IMR-90 (cell line): ENCODE results near the gene CSNK2A3. TPM values are rescaled to one million over a fixed set of nuclear protein-coding genes. Genes with fewer than 3 reads are reported as not detected.

Experiments
- ATAC-seq: fragments of 200-7000 bp; cut with Tn5 transposase; 2 replicates; pipeline ENCODE4 v1.9.1; 2020; ENCODE audit warnings: low read depth, mild to moderate bottlenecking, moderate library complexity
- BruUV-seq: library from RNA; stranded (reverse); fragments of 400-500 nt; replicated peaks from 2 replicates; lab custom pipeline; 2021; lab: Mats Ljungman, UMichigan
- CTCF ChIA-PET: fragments of 300-600 bp; formaldehyde crosslinking; extraction: SDS; loops from one replicate; lab custom pipeline; 2021; ENCODE audit warnings: antibody characterized with exemption; lab: Yijun Ruan, JAX
- POLR2A ChIA-PET: fragments of 300-600 bp; sonication (Branson Sonifier 250); formaldehyde crosslinking; loops from one replicate; lab custom pipeline; 2022; ENCODE audit warnings: antibody characterized with exemption; ENCODE audit not compliant: unreplicated experiment; lab: Charles Lee
- DNase-seq: peaks from one replicate; pipeline ENCODE4 v3.0.0; 2013
- H2AFZ ChIP-seq: replicated peaks from 2 replicates; pipeline ENCODE3; 2013; ENCODE audit warnings: low read length, mild to moderate bottlenecking; ENCODE audit not compliant: poor library complexity
- H2AK5ac ChIP-seq: 2 replicates; pipeline ENCODE4 v1.6.1; 2013; ENCODE audit warnings: low read depth, low read length, inconsistent platforms
- H2AK9ac ChIP-seq: replicated peaks from 2 replicates; pipeline ENCODE3; 2013; ENCODE audit warnings: mild to moderate bottlenecking, low read depth, low read length, moderate library complexity; ENCODE audit not compliant: poor library complexity
- H2BK120ac ChIP-seq: 2 replicates; pipeline ENCODE4 v1.6.1; 2013; ENCODE audit warnings: low read depth, low read length, inconsistent platforms
- H2BK15ac ChIP-seq: 3 replicates; pipeline ENCODE4 v1.6.1; 2013; ENCODE audit warnings: low read depth, low read length, inconsistent platforms
- H2BK20ac ChIP-seq: 2 replicates; pipeline ENCODE4 v1.6.1; 2013; ENCODE audit warnings: low read depth, mild to moderate bottlenecking, inconsistent platforms, low read length, moderate library complexity
- H2BK5ac ChIP-seq: 2 replicates; pipeline ENCODE4 v1.6.1; 2013; ENCODE audit warnings: mild to moderate bottlenecking, low read depth, low read length, inconsistent platforms; ENCODE audit not compliant: poor library complexity, severe bottlenecking
- H3K14ac ChIP-seq: replicated peaks from 2 replicates; pipeline ENCODE4 v1.6.1; 2013; ENCODE audit warnings: low read depth, low read length, inconsistent platforms
- H3K18ac ChIP-seq: 2 replicates; pipeline ENCODE4 v1.6.1; 2013; ENCODE audit warnings: low read depth, low read length, control low read depth
- H3K23ac ChIP-seq: 2 replicates; pipeline ENCODE4 v1.6.1; 2013; ENCODE audit warnings: low read depth, low read length, inconsistent platforms
- H3K27ac ChIP-seq: 2 replicates; pipeline ENCODE4 v1.5.1; 2013; ENCODE audit warnings: mild to moderate bottlenecking, control low read depth, low read length; ENCODE audit not compliant: insufficient read depth
- H3K27me3 ChIP-seq: 2 replicates; pipeline ENCODE4 v1.6.1; 2013; ENCODE audit warnings: low read length; ENCODE audit not compliant: control insufficient read depth, insufficient read depth
- H3K36me3 ChIP-seq: 2 replicates; pipeline ENCODE4 v1.6.1; 2013; ENCODE audit warnings: low read length, mixed read lengths; ENCODE audit not compliant: control insufficient read depth, insufficient read depth
- H3K4ac ChIP-seq: 2 replicates; pipeline ENCODE4 v1.6.1; 2013; ENCODE audit warnings: low read depth, low read length, inconsistent platforms
- H3K4me1 ChIP-seq: 2 replicates; pipeline ENCODE4 v1.6.1; 2013; ENCODE audit warnings: low read length, mixed read lengths; ENCODE audit not compliant: control insufficient read depth, insufficient read depth
- H3K4me2 ChIP-seq: 2 replicates; pipeline ENCODE4 v1.6.1; 2013; ENCODE audit warnings: low read depth, mild to moderate bottlenecking, control low read depth, low read length, moderate library complexity
- H3K4me3 ChIP-seq: 2 replicates; pipeline ENCODE4 v1.5.1; 2013; ENCODE audit warnings: low read depth, mild to moderate bottlenecking, control low read depth, low read length, moderate library complexity; ENCODE audit not compliant: insufficient read depth
- H3K56ac ChIP-seq: 2 replicates; pipeline ENCODE4 v1.6.1; 2013; ENCODE audit warnings: low read length, inconsistent platforms; ENCODE audit not compliant: insufficient read depth; ENCODE audit errors: extremely low read depth
- H3K79me1 ChIP-seq, 2 experiments: 2 replicates each; pipeline ENCODE4 v1.6.1; 2013; ENCODE audit warnings: low read length in 2 of 2, inconsistent platforms in 1 of 2, low read depth in 1 of 2
- H3K9ac ChIP-seq: 2 replicates; pipeline ENCODE4 v1.6.1; 2013; ENCODE audit warnings: low read depth, low read length, control low read depth
- H3K9me1 ChIP-seq: 2 replicates; pipeline ENCODE4 v1.6.1; 2013; ENCODE audit warnings: low read length, inconsistent platforms; ENCODE audit not compliant: insufficient read depth
- H3K9me3 ChIP-seq: 2 replicates; pipeline ENCODE4 v1.6.1; 2013; ENCODE audit warnings: low read length; ENCODE audit not compliant: control insufficient read depth, insufficient read depth
- H4K20me1 ChIP-seq: 2 replicates; pipeline ENCODE4 v1.6.1; 2013; ENCODE audit warnings: low read length, inconsistent platforms; ENCODE audit not compliant: insufficient read depth
- H4K5ac ChIP-seq: 2 replicates; pipeline ENCODE4 v1.6.1; 2013; ENCODE audit warnings: mild to moderate bottlenecking, low read depth, low read length, control low read depth
- H4K8ac ChIP-seq, 2 experiments: 2 replicates each; pipeline ENCODE4 v1.6.1; 2013; ENCODE audit warnings: low read depth in 2 of 2, low read length in 2 of 2, control low read depth in 1 of 2, inconsistent platforms in 1 of 2
- H4K91ac ChIP-seq: 2 replicates; pipeline ENCODE4 v1.6.1; 2013; ENCODE audit warnings: low read depth, low read length, inconsistent platforms; ENCODE audit not compliant: insufficient read depth
- BHLHE40 ChIP-seq: fragments of 150-350 bp; IDR thresholded peaks from 2 replicates; pipeline ENCODE4 v1.6.1; 2016; ENCODE audit warnings: mild to moderate bottlenecking, low read depth, low read length
- CEBPB ChIP-seq: IDR thresholded peaks from 2 replicates; pipeline ENCODE4 v1.6.1; 2012; ENCODE audit warnings: low read depth, low read length, improper control_type of control experiment
- CHD1 ChIP-seq: IDR thresholded peaks from 2 replicates; pipeline ENCODE4 v1.6.1; 2012; ENCODE audit warnings: low read depth, low read length, improper control_type of control experiment
- FOS ChIP-seq: fragments of 150-350 bp; IDR thresholded peaks from 2 replicates; pipeline ENCODE4 v1.6.1; 2016; ENCODE audit warnings: low read depth, low read length
- MAFK ChIP-seq: IDR thresholded peaks from 2 replicates; pipeline ENCODE4 v1.6.1; 2012; ENCODE audit warnings: low read depth, low read length, improper control_type of control experiment
- MAZ ChIP-seq: IDR thresholded peaks from 2 replicates; pipeline ENCODE4 v1.6.1; 2012; ENCODE audit warnings: low read depth, mild to moderate bottlenecking, low read length, improper control_type of control experiment, moderate library complexity, borderline replicate concordance
- MXI1 ChIP-seq: IDR thresholded peaks from 2 replicates; pipeline ENCODE4 v1.6.1; 2012; ENCODE audit warnings: low read depth, mild to moderate bottlenecking, low read length, moderate library complexity, borderline replicate concordance
- NFE2L2 ChIP-seq: fragments of 150-350 bp; IDR thresholded peaks from 2 replicates; pipeline ENCODE4 v1.6.1; 2016; ENCODE audit warnings: low read depth, mild to moderate bottlenecking, low read length
- POLR2A ChIP-seq: IDR thresholded peaks from 2 replicates; pipeline ENCODE4 v1.6.1; 2012; ENCODE audit warnings: mild to moderate bottlenecking, low read depth, low read length
- RAD21 ChIP-seq: IDR thresholded peaks from 2 replicates; pipeline ENCODE4 v1.6.1; 2012; ENCODE audit warnings: low read length, improper control_type of control experiment
- RCOR1 ChIP-seq: IDR thresholded peaks from 2 replicates; pipeline ENCODE4 v1.6.1; 2012; ENCODE audit warnings: mild to moderate bottlenecking, low read length, improper control_type of control experiment; ENCODE audit not compliant: insufficient replicate concordance
- RFX5 ChIP-seq: IDR thresholded peaks from 2 replicates; pipeline ENCODE4 v1.8.0; 2012; ENCODE audit warnings: low read depth, mild to moderate bottlenecking, low read length, moderate library complexity
- SMC3 ChIP-seq: fragments of 150-350 bp; IDR thresholded peaks from 2 replicates; pipeline ENCODE4 v1.6.1; 2016; ENCODE audit warnings: low read depth, mild to moderate bottlenecking, antibody characterized with exemption, low read length, moderate library complexity
- WGBS, 2 experiments: methylation state at CpG; one replicate each; pipeline versions ENCODE4 v1.1.5 to v1.1.7; 2013; ENCODE audit warnings: missing lambda C conversion rate in 2 of 2; ENCODE audit not compliant: insufficient read length in 1 of 2; ENCODE audit errors: extremely low coverage in 2 of 2; 5-methylcytosine and 5-hydroxymethylcytosine counted together
- dilution Hi-C: fragments of 300-500 bp; cut with HindIII; formaldehyde crosslinking; loops from one replicate; pipeline ENCODE4 v1.14.3; 2018; ENCODE audit warnings: low sequenced_read_pairs; ENCODE audit not compliant: unreplicated experiment
- in situ Hi-C: fragments of 300-500 bp; cut with MboI; formaldehyde crosslinking; loops from 3 replicates; pipeline ENCODE4 v1.14.3; 2019; ENCODE audit warnings: low sequenced_read_pairs, inconsistent platforms, mixed read lengths
- intact Hi-C: fragments of 100-400 bp; cut with micrococcal nuclease; formaldehyde crosslinking; loops from 2 replicates; pipeline ENCODE4 v1.10.0; 2022
- polyA plus RNA-seq, 3 experiments: library from polyadenylated mRNA; depleted of rRNA; stranded (reverse); fragments of >200 nt; gene quantifications; 2 replicates each; pipeline ENCODE4 v1.2.3, GENCODE V29; 2012; ENCODE audit warnings: low replicate concordance in 1 of 3
- total RNA-seq: library from RNA; depleted of rRNA; stranded (reverse); fragments of >200 nt; gene quantifications from 2 replicates; pipeline ENCODE4 v1.2.3, GENCODE V29; 2012
- TF ChIP-seq, protein P1 (sequence below): fragments of 150-350 bp; IDR thresholded peaks from 2 replicates; pipeline ENCODE4 v1.6.1; 2016; ENCODE audit warnings: low read depth, mild to moderate bottlenecking, low read length, moderate library complexity, borderline replicate concordance
- TF ChIP-seq, protein P2 (sequence below): conservative IDR thresholded peaks from 2 replicates; pipeline ENCODE4 v1.5.1; 2012; ENCODE audit warnings: mild to moderate bottlenecking, low read depth, low read length, improper control_type of control experiment
- TF ChIP-seq, protein P3 (sequence below): fragments of 150-350 bp; IDR thresholded peaks from 2 replicates; pipeline ENCODE4 v1.6.1; 2017; ENCODE audit warnings: mild to moderate bottlenecking, antibody characterized with exemption, low read length, low read depth

CSNK2A3 gene
- total and polyA plus RNA-seq, 2 of the 4 experiments (the other 2 are of a cell fraction) = 1.2 to 3.2 TPM

DNA sequence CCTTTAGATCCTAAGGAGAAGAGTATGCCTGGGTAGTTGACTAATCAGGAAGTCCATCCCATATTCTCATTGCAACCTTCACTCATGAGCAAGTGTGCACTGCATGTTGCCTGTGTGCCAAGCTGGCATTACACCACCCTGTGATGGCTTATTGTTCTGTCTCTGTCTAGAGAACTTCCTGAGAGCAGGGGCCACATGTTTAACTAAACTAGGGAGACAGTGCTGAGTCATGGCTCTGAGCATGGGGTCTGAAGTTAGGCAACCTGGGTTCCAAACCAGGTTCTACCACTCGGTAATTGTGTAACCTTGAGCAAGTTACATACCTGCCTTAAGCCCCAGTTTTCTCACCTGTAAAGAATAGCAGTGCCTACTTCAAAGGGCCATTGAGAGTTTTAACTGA lies 39.6 kb downstream of the CSNK2A3 start:
- Histone ChIP-seq H2BK20ac (no peak overlapping the region), H3K56ac (no peak overlapping the region), H3K27ac (no peak overlapping the region), H3K4me3 (no peak overlapping the region), H3K14ac (no peak overlapping the region), H3K4me1 (peaks cover 8% of the 10 kb centered on the region; the same call in 1 of the 2 replicates), H3K36me3 (no peaks in the 10 kb centered on the region), H3K18ac (no peak overlapping the region), H3K9me3 (no peaks in the 10 kb centered on the region), H3K4me2 (no peak overlapping the region), H4K91ac (no peak overlapping the region), H3K9me1 (no peaks in the 10 kb centered on the region), H4K20me1 (no peaks in the 10 kb centered on the region), H3K79me1 (no peaks in the 10 kb centered on the region), H2AK9ac (no peak overlapping the region), H3K4ac (no peak overlapping the region), H2BK15ac (no peak overlapping the region), H4K5ac (no peak overlapping the region), H3K23ac (no peak overlapping the region), H3K9ac (no peak overlapping the region), H4K8ac (no peak overlapping the region), H2BK120ac (no peak overlapping the region), H2AK5ac (no peak overlapping the region), H2BK5ac (no peak overlapping the region), H3K27me3 (peaks cover 2% of the 10 kb centered on the region; the same call in 1 of the 2 replicates), H2AFZ (no peak overlapping the region)
- in situ Hi-C loops = no loop called here
- peak; percentile 50 for DNase-seq
- POLR2A ChIA-PET = no interaction called here
- no TSS peak for BruUV-seq
- CTCF ChIA-PET = no interaction called here
- dilution Hi-C loops = no loop called here
- no peak for TF ChIP-seq RFX5
- peak; percentile 73 for TF ChIP-seq CEBPB
- TF ChIP-seq, protein P1, sequence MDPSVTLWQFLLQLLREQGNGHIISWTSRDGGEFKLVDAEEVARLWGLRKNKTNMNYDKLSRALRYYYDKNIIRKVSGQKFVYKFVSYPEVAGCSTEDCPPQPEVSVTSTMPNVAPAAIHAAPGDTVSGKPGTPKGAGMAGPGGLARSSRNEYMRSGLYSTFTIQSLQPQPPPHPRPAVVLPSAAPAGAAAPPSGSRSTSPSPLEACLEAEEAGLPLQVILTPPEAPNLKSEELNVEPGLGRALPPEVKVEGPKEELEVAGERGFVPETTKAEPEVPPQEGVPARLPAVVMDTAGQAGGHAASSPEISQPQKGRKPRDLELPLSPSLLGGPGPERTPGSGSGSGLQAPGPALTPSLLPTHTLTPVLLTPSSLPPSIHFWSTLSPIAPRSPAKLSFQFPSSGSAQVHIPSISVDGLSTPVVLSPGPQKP = no peak
- TF ChIP-seq MAZ = no peak
- no peak for TF ChIP-seq SMC3
- no peak for TF ChIP-seq CHD1
- TF ChIP-seq NFE2L2 = peak; percentile 87
- no peak for TF ChIP-seq FOS
- TF ChIP-seq, protein P2, sequence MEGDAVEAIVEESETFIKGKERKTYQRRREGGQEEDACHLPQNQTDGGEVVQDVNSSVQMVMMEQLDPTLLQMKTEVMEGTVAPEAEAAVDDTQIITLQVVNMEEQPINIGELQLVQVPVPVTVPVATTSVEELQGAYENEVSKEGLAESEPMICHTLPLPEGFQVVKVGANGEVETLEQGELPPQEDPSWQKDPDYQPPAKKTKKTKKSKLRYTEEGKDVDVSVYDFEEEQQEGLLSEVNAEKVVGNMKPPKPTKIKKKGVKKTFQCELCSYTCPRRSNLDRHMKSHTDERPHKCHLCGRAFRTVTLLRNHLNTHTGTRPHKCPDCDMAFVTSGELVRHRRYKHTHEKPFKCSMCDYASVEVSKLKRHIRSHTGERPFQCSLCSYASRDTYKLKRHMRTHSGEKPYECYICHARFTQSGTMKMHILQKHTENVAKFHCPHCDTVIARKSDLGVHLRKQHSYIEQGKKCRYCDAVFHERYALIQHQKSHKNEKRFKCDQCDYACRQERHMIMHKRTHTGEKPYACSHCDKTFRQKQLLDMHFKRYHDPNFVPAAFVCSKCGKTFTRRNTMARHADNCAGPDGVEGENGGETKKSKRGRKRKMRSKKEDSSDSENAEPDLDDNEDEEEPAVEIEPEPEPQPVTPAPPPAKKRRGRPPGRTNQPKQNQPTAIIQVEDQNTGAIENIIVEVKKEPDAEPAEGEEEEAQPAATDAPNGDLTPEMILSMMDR = no peak
- no peak for TF ChIP-seq POLR2A
- TF ChIP-seq, protein P3, sequence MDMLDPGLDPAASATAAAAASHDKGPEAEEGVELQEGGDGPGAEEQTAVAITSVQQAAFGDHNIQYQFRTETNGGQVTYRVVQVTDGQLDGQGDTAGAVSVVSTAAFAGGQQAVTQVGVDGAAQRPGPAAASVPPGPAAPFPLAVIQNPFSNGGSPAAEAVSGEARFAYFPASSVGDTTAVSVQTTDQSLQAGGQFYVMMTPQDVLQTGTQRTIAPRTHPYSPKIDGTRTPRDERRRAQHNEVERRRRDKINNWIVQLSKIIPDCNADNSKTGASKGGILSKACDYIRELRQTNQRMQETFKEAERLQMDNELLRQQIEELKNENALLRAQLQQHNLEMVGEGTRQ = no peak
- TF ChIP-seq BHLHE40 = peak; percentile 65
- TF ChIP-seq MAFK = peak; percentile 33; the same call in 1 of the 2 replicates
- no peak for TF ChIP-seq RAD21
- TF ChIP-seq RCOR1 = no peak
- TF ChIP-seq MXI1 = no peak
- intact Hi-C loops = no loop called here
- WGBS, 2 experiments = no CpG with 5 or more reads among the region's 1 CpG
- peak; percentile 35 for ATAC-seq
